ENCODE results near the gene GIGYF2.

DNA sequence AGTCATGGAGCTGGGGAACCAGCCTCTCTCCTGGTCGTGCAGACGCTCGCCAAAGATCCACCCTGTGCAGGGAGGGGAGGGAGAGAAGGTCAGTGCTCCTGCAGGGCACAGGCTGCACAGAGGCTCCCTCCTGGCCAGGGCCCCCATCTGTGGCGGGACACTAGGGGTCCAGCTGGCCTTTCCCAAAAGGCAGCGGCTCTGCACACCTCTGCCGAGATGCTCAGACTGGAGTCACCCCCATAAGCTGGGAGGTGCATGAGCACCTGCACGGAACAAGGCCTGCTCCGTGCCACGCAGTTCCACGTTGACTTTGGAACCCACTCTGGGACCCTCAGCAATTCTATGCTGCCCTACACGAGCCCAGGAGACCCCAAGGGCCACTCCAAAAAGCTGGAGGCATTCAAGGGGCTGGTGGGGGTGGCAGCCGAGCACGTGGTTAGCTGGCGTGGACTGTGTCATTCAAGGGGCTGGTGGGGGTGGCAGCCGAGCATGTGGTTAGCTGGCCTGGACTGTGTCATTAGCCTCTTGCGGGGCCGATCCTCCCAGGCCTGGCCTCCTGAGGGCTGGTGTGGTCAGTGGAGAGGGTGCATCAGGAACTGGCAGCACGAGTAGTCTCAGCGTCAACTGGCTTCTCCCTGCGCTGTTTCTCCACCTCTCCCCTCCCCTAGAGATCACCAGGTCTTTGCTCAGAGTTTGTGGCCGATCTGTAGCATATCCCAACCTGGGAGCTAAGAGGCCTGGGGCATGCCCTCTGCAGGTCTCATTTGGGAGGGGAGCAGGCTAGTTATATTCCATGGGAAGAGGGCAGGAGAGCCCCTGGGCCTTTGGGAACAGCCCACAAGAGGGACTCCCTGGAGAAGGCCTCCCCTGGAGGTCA, 182.7 kb downstream of the GIGYF2 start:
- TF ChIP-seq POLR2A (IDR thresholded peaks at IDR 0.05): no peak
- TF ChIP-seq, protein P1, sequence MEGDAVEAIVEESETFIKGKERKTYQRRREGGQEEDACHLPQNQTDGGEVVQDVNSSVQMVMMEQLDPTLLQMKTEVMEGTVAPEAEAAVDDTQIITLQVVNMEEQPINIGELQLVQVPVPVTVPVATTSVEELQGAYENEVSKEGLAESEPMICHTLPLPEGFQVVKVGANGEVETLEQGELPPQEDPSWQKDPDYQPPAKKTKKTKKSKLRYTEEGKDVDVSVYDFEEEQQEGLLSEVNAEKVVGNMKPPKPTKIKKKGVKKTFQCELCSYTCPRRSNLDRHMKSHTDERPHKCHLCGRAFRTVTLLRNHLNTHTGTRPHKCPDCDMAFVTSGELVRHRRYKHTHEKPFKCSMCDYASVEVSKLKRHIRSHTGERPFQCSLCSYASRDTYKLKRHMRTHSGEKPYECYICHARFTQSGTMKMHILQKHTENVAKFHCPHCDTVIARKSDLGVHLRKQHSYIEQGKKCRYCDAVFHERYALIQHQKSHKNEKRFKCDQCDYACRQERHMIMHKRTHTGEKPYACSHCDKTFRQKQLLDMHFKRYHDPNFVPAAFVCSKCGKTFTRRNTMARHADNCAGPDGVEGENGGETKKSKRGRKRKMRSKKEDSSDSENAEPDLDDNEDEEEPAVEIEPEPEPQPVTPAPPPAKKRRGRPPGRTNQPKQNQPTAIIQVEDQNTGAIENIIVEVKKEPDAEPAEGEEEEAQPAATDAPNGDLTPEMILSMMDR (IDR thresholded peaks at IDR 0.05): no peak

All from prostate gland (tissue), 2 donors.